Kidney (tissue), 14 donors: Measurements from ENCODE around the gene ALS2CL. TPM values are rescaled to one million over a fixed set of nuclear protein-coding genes. Genes with fewer than 3 reads are reported as not detected.

ENCODE experiments used
- DNase-seq, 5 donors: peaks; one replicate each; pipeline ENCODE4 v3.0.0-alpha.2; 2013 to 2020
- FAIRE-seq: peaks from 2 replicates; lab custom pipeline; 2012; peaks lifted over from hg19 to GRCh38; lab: Jason Lieb, UNC
- H3K27ac ChIP-seq, 2 donors: one replicate each; pipeline ENCODE4 v1.7.0; 2013; ENCODE audit warnings: low read depth in 2 of 2, low read length in 2 of 2, inconsistent platforms in 1 of 2
- H3K27me3 ChIP-seq: one replicate; pipeline ENCODE4 v1.7.1; 2013; ENCODE audit warnings: low read length, inconsistent platforms; ENCODE audit not compliant: control insufficient read depth, insufficient read depth
- H3K36me3 ChIP-seq, 3 donors: one replicate each; pipeline versions ENCODE4 v1.7.0 to v1.7.1; 2013; ENCODE audit warnings: low read length in 3 of 3, control low read depth in 1 of 3, inconsistent platforms in 1 of 3; ENCODE audit not compliant: insufficient read depth in 3 of 3, control insufficient read depth in 2 of 3
- H3K4me1 ChIP-seq, 3 donors: one replicate each; pipeline versions ENCODE4 v1.7.0 to v1.7.1; 2013; ENCODE audit warnings: low read length in 3 of 3, inconsistent platforms in 1 of 3, low read depth in 1 of 3; ENCODE audit not compliant: control insufficient read depth in 2 of 3, insufficient read depth in 2 of 3
- H3K4me3 ChIP-seq, 3 donors: one replicate each; pipeline versions ENCODE4 v1.7.0 to v1.8.1; 2013; ENCODE audit warnings: low read length in 3 of 3, control low read depth in 1 of 3, inconsistent platforms in 1 of 3
- H3K9ac ChIP-seq, 3 donors: one replicate each; pipeline versions ENCODE4 v1.7.0 to v1.7.1; 2013; ENCODE audit warnings: low read length in 3 of 3, control low read depth in 1 of 3, inconsistent platforms in 1 of 3
- H3K9me3 ChIP-seq, 3 donors: one replicate each; pipeline versions ENCODE4 v1.7.0 to v1.7.1; 2013; ENCODE audit warnings: low read length in 3 of 3, control low read depth in 1 of 3, inconsistent platforms in 1 of 3; ENCODE audit not compliant: control insufficient read depth in 2 of 3, insufficient read depth in 1 of 3
- CTCF ChIP-seq: IDR thresholded peaks from 3 replicates; pipeline ENCODE4 v1.5.1; 2012; ENCODE audit warnings: mild to moderate bottlenecking, moderate library complexity, borderline replicate concordance; ENCODE audit not compliant: insufficient read depth; ENCODE audit errors: extremely low read depth
- intact Hi-C: fragments of 100-400 bp; cut with DNase I; formaldehyde crosslinking; loops from one replicate; pipeline ENCODE4 v1.11.1; 2022
- polyA plus RNA-seq: library from polyadenylated mRNA; stranded (reverse); fragments of 350-450 nt; fragmentation: Illumina TruSeq; extraction: RNeasy Lipid Tissue Mini Kit (QIAGEN cat#74804); gene quantifications from one replicate; pipeline ENCODE4 v1.2.3, GENCODE V29; 2014; ENCODE audit warnings: low read depth, low replicate concordance; ENCODE audit not compliant: insufficient read depth
- total RNA-seq: library from RNA; stranded (reverse); fragmentation: NEBNext Ultra II Directional; extraction: Animal tissue kit (Norgen Biotek cat#: 25700); gene quantifications from one replicate; pipeline ENCODE4 v1.2.1, GENCODE V29; 2021
- donor health status: control.
- donor health status: control.
- donor health status: control.
- donor health status: control.
- donor health status: control.
- donor health status: DM: yes; HTN: yes; CAD: no.
- donor health status: Normal renal cell carcinoma (clear cell type).

ALS2CL gene
- total and polyA plus RNA-seq, 2 donors from 2014 or later = 43.0 to 78.9 TPM

DNA sequence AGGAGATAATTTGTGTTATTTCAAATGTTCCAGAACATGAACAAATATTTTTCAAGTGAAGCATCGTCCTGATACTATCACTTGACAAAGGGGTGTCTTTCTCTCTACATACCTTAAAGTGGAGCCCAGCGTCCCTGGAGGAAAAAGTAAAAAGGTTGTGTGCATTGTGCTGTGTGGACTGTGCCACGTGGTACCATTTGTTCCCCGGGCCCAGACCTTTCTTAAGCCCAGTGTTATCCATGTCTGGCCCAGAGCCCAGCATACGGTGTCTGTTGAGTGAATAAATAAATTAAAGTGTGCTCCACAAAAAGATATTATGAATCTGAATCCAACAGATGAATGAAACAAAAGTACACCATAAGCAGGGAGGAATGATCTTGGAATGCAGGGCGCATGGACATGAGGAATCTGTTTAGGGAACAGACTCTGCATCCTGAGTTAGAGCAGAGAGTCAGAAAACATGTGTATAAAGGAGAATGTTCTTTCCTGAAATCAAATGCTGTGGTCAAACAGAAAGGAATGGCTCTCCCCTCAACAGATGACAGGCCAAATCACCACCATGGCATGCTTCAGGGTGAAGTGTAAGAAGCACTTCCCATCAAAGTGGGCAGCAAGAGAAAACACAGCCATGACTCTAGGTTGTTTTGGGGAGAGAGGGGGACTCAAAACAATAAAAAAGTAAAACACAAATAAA, 32.3 kb upstream of the ALS2CL start:
- Histone ChIP-seq H3K4me1 (no peaks in the 10 kb centered on the region), H3K27ac (no peak overlapping the region), H3K27me3 (no peaks in the 10 kb centered on the region), H3K9me3 (no peaks in the 10 kb centered on the region), H3K9ac (no peak overlapping the region), H3K4me3 (no peak overlapping the region), H3K36me3 (no peaks in the 10 kb centered on the region)
- TF ChIP-seq CTCF = no peak
- intact Hi-C loops = no loop called here
- FAIRE-seq (no peak), DNase-seq (no peak)

- FAIRE-seq (no peak), DNase-seq (no peak)
- H3K4me3 ChIP-seq = no peak overlapping the region
- no peaks in the 10 kb centered on the region for H3K9me3 ChIP-seq
- H3K36me3 ChIP-seq = no peaks in the 10 kb centered on the region
- H3K27me3 ChIP-seq = no peaks in the 10 kb centered on the region
- no peak for TF ChIP-seq CTCF
- no peaks in the 10 kb centered on the region for H3K4me1 ChIP-seq
- intact Hi-C loops = no loop called here
- H3K9ac ChIP-seq = no peak overlapping the region
- no peak overlapping the region for H3K27ac ChIP-seq
Measured at GRCh38 chr3:46724424-46724823, 30.9 kb upstream of the ALS2CL start.

DNA sequence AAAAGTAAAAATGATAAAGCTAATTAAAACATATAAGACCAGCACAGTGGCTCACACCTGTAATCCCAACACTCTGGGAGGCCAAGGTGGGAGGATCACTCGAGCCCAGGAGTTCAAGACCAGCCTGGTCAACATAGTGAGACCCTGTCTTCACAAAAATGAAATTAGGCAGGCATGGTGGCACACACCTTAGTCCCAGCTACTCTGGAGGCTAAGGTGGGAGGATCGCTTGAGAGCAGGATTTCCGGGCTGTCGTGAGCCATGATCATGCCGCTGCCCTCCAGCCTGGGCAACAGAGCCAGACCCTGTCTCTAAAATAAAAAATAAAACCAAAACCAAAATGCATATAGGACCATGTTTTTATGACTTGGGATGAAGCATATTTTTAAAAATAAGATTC, 29.0 kb upstream of the ALS2CL start:
- Histone ChIP-seq H3K27me3 (no peaks in the 10 kb centered on the region), H3K4me1 (no peaks in the 10 kb centered on the region), H3K36me3 (no peaks in the 10 kb centered on the region), H3K4me3 (no peak overlapping the region), H3K27ac (no peak overlapping the region), H3K9me3 (no peaks in the 10 kb centered on the region), H3K9ac (no peak overlapping the region)
- TF ChIP-seq CTCF = no peak
- intact Hi-C loops = no loop called here
- FAIRE-seq = no peak
- no peak for DNase-seq

DNA sequence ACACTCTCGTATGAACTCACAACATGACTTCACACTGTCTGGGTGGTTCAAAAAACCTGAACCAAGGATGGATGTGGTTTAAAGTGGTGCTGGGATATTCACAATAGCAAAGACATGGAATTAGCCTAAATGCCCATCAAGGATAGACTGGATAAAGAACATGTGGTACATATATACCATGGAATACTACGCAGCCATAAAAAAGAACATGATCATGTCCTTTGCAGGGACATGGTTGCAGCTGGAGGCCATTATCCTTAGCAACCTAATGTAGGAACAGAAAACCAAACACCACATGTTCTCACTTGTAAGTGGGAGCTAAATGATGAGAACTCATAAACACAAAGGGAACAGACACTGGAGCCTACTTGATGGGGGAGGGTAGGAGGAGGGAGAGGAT, 27.5 kb upstream of the ALS2CL start:
- intact Hi-C loops = no loop called here

More for the DNA sequence above, 27.5 kb upstream of the ALS2CL start:
- Histone ChIP-seq H3K27me3 (no peaks in the 10 kb centered on the region), H3K9ac (no peak overlapping the region), H3K4me3 (no peak overlapping the region), H3K4me1 (no peaks in the 10 kb centered on the region), H3K9me3 (no peaks in the 10 kb centered on the region), H3K36me3 (no peaks in the 10 kb centered on the region), H3K27ac (no peak overlapping the region)
- DNase-seq (no peak), FAIRE-seq (no peak)
- no peak for TF ChIP-seq CTCF
